ENCODE measurements around the gene WRAP73.

GRCh38 chr1:3644273-3644672 is 5.6 kb downstream of the WRAP73 start:
- TF ChIP-seq CTCF (IDR thresholded peaks at IDR 0.05; ENCODE audit: insufficient read depth, low read depth, low read length) (no peak), EZH2 (IDR thresholded peaks at IDR 0.05; ENCODE audit: insufficient read depth, low read length) (no peak)
